Activated T-cell treated with anti-CD3 and anti-CD28 coated beads, Interleukin-2, amount 50 U/mL, for 4 hours (primary cell): ENCODE data around the gene SEC24C. TPM values are rescaled to one million over a fixed set of nuclear protein-coding genes. Genes with fewer than 3 reads are reported as not detected.
A peak's percentile ranks its signal among the peaks of the same experiment; 100 is the strongest.

ENCODE experiments used
- ATAC-seq, 2 donors: fragments of 200-7000 bp; cut with Tn5 transposase; one replicate each; pipeline ENCODE4 v1.10.0; 2021
- DNase-seq: peaks from one replicate; pipeline ENCODE4 v3.0.0-alpha.2; 2020
- H3K27me3 Mint-ChIP-seq: one replicate; pipeline ENCODE4 v1.8.0; 2021; ENCODE audit warnings: low read depth, mixed read lengths
- H3K36me3 Mint-ChIP-seq: one replicate; pipeline ENCODE4 v1.8.0; 2022; ENCODE audit warnings: mixed read lengths; ENCODE audit not compliant: insufficient read depth
- H3K4me1 Mint-ChIP-seq: one replicate; pipeline ENCODE4 v1.8.0; 2021; ENCODE audit warnings: low read depth, mixed read lengths
- H3K4me3 Mint-ChIP-seq: one replicate; pipeline ENCODE4 v1.8.0; 2021; ENCODE audit warnings: mild to moderate bottlenecking, moderate library complexity, mixed read lengths
- H3K9me3 Mint-ChIP-seq: one replicate; pipeline ENCODE4 v1.8.0; 2021; ENCODE audit warnings: mixed read lengths
- total RNA-seq, 3 donors: library from RNA; stranded (reverse); gene quantifications; one replicate each; pipeline ENCODE4 v1.2.1, GENCODE V29; 2021

The SEC24C gene
- total RNA-seq, 3 donors from 2014 or later, result 101 to 109 (median 107) TPM

GRCh38 chr10:73798927-73799560 is 54.9 kb downstream of the SEC24C start:
- peaks cover 32% of the 10 kb centered on the region for H3K36me3 Mint-ChIP-seq
- ATAC-seq, result peak in 1 of 2 donors; percentile 29

GRCh38 chr10:73799899-73800559 is 55.9 kb downstream of the SEC24C start:
- no peak overlapping the region for H3K4me3 Mint-ChIP-seq
- H3K36me3 Mint-ChIP-seq, result peaks cover 29% of the 10 kb centered on the region
- H3K27me3 Mint-ChIP-seq, result no peaks in the 10 kb centered on the region
- H3K9me3 Mint-ChIP-seq, result no peaks in the 10 kb centered on the region
- DNase-seq (no peak), ATAC-seq (no peak)
- peaks cover 6% of the 10 kb centered on the region for H3K4me1 Mint-ChIP-seq

More at GRCh38 chr10:73798927-73799560, 54.9 kb downstream of the SEC24C start:
- Mint-ChIP-seq H3K27me3 (no peaks in the 10 kb centered on the region), H3K9me3 (no peaks in the 10 kb centered on the region), H3K4me3 (no peak overlapping the region), H3K4me1 (peaks cover 5% of the 10 kb centered on the region)
- no peak for DNase-seq

- no peak for DNase-seq
- Mint-ChIP-seq H3K27me3 (no peaks in the 10 kb centered on the region), H3K9me3 (no peaks in the 10 kb centered on the region), H3K36me3 (peaks cover 33% of the 10 kb centered on the region), H3K4me1 (peaks cover 9% of the 10 kb centered on the region), H3K4me3 (no peak overlapping the region)
- no peak for ATAC-seq
Observed at GRCh38 chr10:73800560-73801252, 56.5 kb downstream of the SEC24C start.

GRCh38 chr10:73801253-73801590 is 57.0 kb downstream of the SEC24C start:
- Mint-ChIP-seq H3K36me3 (peaks cover 35% of the 10 kb centered on the region), H3K4me1 (peaks cover 14% of the 10 kb centered on the region), H3K4me3 (no peak overlapping the region), H3K27me3 (no peaks in the 10 kb centered on the region), H3K9me3 (no peaks in the 10 kb centered on the region)
- no peak for DNase-seq
- no peak for ATAC-seq

- Mint-ChIP-seq H3K36me3 (peaks cover 43% of the 10 kb centered on the region), H3K27me3 (no peaks in the 10 kb centered on the region), H3K4me1 (peaks cover 26% of the 10 kb centered on the region), H3K9me3 (no peaks in the 10 kb centered on the region), H3K4me3 (no peak overlapping the region)
- no peak for ATAC-seq
- DNase-seq, result no peak
Observed at GRCh38 chr10:73802276-73802991, 58.3 kb downstream of the SEC24C start.

- no peak for DNase-seq
- H3K27me3 Mint-ChIP-seq, result no peaks in the 10 kb centered on the region
- no peak overlapping the region for H3K4me3 Mint-ChIP-seq
- peaks cover 35% of the 10 kb centered on the region for H3K4me1 Mint-ChIP-seq
- H3K9me3 Mint-ChIP-seq, result no peaks in the 10 kb centered on the region
- no peak for ATAC-seq
- H3K36me3 Mint-ChIP-seq, result peaks cover 41% of the 10 kb centered on the region
Observed at GRCh38 chr10:73803680-73804286, 59.6 kb downstream of the SEC24C start.

- ATAC-seq, result no peak
- Mint-ChIP-seq H3K4me1 (peaks cover 50% of the 10 kb centered on the region), H3K9me3 (no peaks in the 10 kb centered on the region), H3K4me3 (no peak overlapping the region), H3K36me3 (peaks cover 47% of the 10 kb centered on the region), H3K27me3 (no peaks in the 10 kb centered on the region)
- DNase-seq, result no peak
Observed at GRCh38 chr10:73806176-73806950, 62.2 kb downstream of the SEC24C start.

- no peak for DNase-seq
- no peak for ATAC-seq
- H3K9me3 Mint-ChIP-seq, result no peaks in the 10 kb centered on the region
- H3K4me3 Mint-ChIP-seq, result no peak overlapping the region
- peaks cover 51% of the 10 kb centered on the region for H3K4me1 Mint-ChIP-seq
- no peaks in the 10 kb centered on the region for H3K27me3 Mint-ChIP-seq
- H3K36me3 Mint-ChIP-seq, result peaks cover 43% of the 10 kb centered on the region
Observed at GRCh38 chr10:73807471-73807870, 63.3 kb downstream of the SEC24C start.

- Mint-ChIP-seq H3K4me1 (peaks cover 53% of the 10 kb centered on the region), H3K9me3 (no peaks in the 10 kb centered on the region), H3K36me3 (peaks cover 43% of the 10 kb centered on the region), H3K4me3 (no peak overlapping the region), H3K27me3 (no peaks in the 10 kb centered on the region)
- no peak for ATAC-seq
- DNase-seq, result no peak
Observed at GRCh38 chr10:73808021-73808815, 64.0 kb downstream of the SEC24C start.

- DNase-seq, result no peak
- ATAC-seq, result no peak
- Mint-ChIP-seq H3K9me3 (no peaks in the 10 kb centered on the region), H3K4me3 (peak overlapping the region; percentile 86), H3K27me3 (no peaks in the 10 kb centered on the region), H3K4me1 (peaks cover 48% of the 10 kb centered on the region), H3K36me3 (peaks cover 43% of the 10 kb centered on the region)
Observed at GRCh38 chr10:73809061-73809818, 65.1 kb downstream of the SEC24C start.

- H3K4me1 Mint-ChIP-seq, result peaks cover 48% of the 10 kb centered on the region
- H3K9me3 Mint-ChIP-seq, result no peaks in the 10 kb centered on the region
- H3K27me3 Mint-ChIP-seq, result no peaks in the 10 kb centered on the region
- H3K36me3 Mint-ChIP-seq, result peaks cover 42% of the 10 kb centered on the region
- ATAC-seq (peak in 1 of 2 donors; percentile 1), DNase-seq (no peak)
- H3K4me3 Mint-ChIP-seq, result peak overlapping the region; percentile 86
Observed at GRCh38 chr10:73810358-73810734, 66.2 kb downstream of the SEC24C start.

GRCh38 chr10:73810735-73811465 is 66.7 kb downstream of the SEC24C start:
- Mint-ChIP-seq H3K4me1 (peaks cover 43% of the 10 kb centered on the region), H3K9me3 (no peaks in the 10 kb centered on the region), H3K36me3 (peaks cover 39% of the 10 kb centered on the region), H3K4me3 (peak overlapping the region; percentile 86), H3K27me3 (no peaks in the 10 kb centered on the region)
- ATAC-seq, result peak; percentile 37 to 38
- DNase-seq, result peak; percentile 44
